Superior temporal gyrus (tissue), 1 donor: ENCODE measurements around the gene KRTAP4-5.
"Not testable (repeated sequence)": the region's sequence is repeated elsewhere in the genome, so short reads cannot be mapped to it uniquely, and the experiment has no call there.

Source experiments
- DNase-seq: peaks from one replicate; pipeline ENCODE4 v3.0.0-alpha.2; 2016; ENCODE audit errors: extremely low spot score

Gene KRTAP4-5

DNA sequence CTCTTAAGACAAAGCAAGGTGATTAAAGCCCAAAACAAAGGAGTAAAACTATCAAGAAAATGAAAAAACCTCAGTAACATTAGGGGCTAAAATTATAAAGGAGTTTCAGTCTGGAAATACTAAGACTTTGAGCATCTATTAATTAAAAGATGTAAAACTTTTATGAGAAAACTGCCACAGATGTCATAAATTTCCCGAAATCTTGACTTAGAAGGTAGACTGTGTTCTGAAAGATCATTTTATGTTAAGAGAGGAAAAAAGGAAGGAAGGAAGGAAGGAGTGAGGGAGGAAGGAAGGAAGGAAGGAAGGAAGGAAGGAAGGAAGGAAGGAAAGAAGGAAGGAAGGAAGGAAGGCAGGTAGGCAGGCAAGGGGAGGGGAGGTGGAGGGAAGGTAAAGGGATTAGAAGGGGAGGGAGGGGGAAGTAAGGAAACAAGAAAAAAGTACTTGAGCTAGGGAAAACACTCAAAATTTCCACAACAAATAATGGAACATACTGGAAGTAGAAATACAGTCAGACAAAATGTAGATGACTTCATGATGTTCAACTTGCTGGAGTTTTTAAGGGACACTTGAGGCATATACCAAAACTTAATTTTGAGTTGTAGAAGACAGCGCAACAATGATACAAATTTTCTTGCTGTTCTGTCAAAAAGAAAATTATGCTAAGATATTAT, 2.0 kb downstream of the KRTAP4-5 start:
- no peak for DNase-seq

DNA sequence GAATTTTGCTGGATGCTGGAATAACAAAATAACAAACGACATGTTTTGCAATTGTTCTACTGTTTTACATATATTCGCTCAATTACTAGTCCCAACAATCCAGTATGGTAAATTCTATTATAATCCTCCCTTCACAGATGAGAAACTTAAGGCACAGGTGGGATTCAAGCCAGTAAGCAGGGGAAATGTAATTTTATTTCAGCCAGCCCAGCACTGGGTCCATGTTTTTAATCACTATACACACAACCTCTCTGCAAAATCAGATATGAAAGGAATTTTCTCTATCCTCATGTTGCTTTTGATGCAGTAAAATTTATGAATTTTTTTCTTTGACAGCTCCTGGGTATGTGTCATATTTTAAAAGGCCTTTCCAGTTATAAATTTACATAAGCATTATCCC, 4.4 kb downstream of the KRTAP4-5 start:
- no peak for DNase-seq

DNA sequence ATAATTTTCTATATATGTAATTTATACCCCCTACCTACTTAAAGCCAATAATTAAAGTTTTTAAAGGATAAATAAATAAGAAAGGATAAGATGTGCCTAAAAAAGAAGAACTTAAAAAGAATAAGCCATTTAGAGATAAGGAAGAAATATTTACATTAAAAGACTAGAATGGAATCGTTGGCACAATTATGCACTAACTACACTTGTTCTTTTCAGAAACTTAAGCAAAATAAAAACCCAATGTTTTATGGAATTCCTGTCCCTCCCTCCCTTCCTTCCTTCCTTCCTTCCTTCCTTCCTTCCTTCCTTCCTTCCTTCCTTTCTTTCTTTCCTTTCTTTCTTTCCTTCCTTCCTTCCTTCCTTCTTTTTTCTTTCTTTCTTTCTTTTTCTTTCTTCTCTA, 4.8 kb downstream of the KRTAP4-5 start:
- no peak for DNase-seq

DNA sequence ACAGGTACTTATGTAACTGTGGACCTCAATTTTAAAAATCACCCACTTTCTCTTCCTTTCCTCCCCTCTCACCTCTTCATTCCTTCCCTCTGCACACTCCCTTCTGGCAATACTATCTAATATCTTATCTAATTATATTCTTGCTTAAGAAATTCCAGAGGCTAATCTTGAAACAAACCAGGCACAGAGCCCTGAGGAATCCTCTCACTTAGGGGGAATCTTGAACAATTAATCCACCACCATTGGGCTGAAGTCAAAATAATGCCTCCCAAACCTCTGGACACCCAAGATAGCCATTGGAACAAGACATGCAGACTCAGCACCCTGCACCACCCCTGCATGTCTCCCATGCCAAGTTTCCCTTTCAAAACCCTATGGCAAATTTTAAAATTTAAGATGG, 8.3 kb downstream of the KRTAP4-5 start:
- DNase-seq, result no peak

DNA sequence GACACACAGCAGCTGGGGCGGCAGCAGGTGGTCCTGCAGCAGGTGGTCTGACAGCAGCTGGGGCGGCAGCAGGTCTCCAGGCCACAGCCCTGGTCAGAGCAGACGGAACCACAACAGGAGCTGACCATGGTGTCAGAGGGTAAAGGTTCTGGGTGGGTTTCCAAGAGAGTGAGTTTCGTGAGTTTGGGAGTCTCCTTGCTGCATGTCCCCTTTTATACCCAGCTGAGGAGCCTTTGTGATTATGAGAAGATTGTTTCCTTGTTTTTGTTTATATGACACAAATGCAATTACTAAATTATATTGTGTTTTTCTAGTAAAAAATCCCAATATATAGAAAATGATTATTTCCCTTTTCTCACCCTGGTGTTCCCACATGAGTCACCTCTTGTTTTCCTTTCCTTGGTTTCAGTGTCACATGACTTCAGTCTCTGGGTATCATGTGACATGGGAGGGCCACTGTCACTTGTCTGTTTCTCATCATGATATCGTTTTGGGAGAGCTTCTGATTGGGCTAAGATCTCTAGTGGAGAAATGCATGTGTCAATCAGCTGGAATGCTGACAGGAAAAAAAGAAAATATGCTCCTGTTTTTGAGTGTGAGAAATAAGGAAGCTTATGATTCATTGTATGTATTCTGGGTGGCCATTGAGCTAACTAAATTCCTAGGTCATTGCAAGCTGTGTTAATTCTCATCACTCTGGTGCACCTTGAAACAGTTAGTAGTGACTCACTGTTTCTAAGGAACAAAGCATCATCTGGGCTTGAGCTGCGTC, 9.1 kb downstream of the KRTAP4-5 start, which contains the start of gene KRTAP4-6:
TSS of gene KRTAP4-6 (minus strand) at position 185 of the 772 bp plus-strand sequence. CDS start at position 128, 57 bp downstream.
- DNase-seq, result no peak

DNA sequence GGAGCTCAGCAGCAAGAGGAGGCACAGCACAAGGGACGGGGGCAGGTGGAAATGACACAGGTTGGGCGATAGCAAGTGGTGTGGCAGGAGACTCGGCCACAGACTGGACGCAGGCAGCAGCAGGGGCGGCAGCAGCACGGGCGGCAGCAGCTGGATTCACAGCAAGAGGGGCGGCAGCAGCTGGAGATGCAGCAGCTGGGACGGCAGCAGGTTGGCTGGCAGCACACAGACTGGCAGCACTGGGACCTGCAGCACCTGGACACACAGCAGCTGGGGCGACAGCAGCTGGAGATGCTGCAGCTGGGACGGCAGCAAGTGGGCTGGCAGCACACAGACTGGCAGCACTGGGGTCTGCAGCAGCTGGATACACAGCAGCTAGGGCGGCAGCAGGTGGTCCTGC, 9.8 kb downstream of the KRTAP4-5 start:
- not testable (repeated sequence) for DNase-seq

DNA sequence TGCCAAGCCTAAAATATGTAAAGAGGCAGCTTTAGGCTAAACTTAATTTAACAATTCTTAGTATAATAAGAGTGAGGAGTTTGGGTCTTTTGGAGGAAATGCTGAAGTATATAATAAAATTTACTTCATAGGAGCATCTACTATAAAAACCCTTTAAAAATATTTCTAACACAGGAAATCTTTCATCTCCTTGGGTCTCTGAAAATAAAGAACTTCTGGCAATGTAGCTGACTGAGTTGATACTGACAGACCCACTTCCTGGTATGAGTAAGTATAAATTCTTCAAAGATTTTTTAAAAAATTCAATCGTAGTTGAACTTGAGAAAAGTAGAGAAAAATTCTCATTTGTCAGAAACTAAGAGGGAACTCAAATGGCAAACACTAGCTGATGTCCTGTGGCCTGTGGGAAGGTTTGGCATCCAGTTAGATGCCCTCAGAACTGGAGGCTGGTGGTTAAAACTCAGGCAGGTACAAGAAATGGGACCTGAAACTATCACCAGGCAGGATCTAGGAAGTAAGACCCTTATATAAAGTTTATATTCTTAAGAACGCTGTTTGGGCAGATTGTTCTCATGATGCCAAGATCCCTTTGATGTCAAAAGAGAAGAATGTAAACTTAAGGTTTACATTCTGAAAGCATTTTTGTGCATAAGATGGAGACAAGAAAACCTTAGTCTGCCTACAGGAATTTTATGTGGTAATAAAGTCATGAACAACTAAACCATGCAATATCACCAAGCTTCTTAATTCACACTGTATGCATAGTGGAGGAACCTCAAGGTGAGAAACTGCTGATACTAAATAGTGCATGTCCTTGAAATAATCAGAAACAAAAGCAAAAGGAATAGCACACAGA, 15.5 kb downstream of the KRTAP4-5 start:
- DNase-seq, result no peak

DNA sequence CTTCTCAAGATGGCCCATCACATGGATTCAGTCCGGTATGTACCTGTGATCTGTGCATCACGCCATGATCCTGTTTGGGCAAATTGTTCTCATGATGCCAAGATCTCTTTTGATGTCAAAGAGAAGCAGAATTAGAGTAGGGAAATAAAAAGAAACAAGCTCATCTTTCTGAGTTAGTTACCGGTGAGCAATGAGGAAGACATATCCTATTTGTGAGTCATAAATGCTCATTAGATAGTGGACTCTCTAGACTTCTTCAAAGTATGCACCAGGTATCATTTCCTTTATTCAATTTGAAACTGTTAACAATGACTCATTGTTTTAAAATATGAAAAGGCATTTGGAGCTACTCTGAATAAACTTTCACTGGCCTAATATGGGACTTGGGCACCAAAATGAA, 17.6 kb downstream of the KRTAP4-5 start:
- no peak for DNase-seq

DNA sequence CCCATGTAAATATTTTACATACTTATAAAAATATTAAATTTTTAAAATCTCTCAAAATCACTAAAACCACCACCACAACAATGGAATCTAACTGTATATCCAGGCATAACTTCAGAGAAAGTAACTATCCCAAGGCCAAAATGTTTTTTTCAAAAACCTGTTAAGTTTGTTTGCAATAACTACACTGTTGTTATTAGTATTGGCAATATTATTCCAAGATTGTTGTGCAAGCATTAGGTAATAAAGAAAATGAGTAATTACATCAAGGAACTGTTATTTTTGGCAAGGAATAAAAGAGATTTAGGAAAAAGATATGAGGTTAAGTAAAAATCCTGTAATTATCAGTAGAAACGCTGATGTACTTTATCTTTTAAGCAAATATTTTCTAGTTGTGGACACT, 22.3 kb downstream of the KRTAP4-5 start:
- DNase-seq, result no peak

DNA sequence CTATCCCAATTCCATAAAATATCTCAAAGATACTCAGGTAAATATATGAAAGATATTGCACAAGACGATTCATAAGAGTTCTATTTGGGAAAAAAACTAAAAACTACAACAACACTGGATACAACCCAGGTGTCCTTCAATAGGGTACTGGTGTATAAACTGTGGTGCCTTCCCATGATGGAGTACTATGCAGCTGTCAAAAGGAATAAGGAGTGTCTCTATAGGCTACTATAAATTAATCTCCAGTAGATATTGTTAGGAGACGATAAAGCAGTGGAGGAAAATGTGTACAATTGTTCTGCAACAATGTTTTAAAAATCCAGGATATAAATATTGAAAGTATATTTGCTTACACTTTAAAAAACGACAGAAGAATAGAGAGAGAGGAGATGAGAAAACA, 23.2 kb downstream of the KRTAP4-5 start:
- DNase-seq, result no peak

DNA sequence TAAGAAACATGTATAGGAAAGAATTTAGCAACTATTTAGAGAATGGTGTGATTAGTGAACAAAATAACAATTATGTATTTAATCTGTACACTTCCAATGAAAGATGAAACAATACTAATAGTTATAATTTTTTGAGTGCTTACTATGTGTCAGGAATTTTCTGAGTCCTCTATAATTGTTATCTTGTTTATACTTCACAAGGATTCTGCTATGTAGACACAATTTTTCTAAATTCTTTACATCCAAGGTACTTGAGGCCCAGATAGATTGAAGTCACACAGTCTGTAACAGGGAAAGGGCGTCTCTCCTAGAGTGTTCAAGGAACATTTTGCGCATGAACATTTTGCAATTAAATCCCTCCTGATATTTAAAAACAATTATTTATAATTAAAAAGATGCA, 24.6 kb downstream of the KRTAP4-5 start:
- DNase-seq, result no peak

DNA sequence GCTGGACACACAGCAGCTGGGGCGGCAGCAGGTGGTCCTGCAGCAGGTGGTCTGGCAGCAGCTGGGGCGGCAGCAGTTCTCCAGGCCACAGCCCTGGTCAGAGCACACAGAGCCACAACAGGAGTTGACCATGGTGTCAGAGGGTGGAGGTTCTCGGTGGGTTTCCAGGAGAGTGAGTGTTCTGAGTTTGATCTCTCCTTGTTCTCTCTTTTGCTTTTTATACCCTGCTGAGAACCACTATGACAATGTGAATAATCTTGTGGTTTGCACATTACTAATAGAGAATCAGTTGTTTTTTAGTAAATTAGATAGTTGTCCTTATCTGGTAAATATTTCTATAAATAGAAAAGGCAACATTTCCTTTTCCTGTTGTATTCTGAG, 25.6 kb downstream of the KRTAP4-5 start, which contains the start of gene KRTAP4-12:
TSS of gene KRTAP4-12 (minus strand) at position 192 of the 381 bp plus-strand sequence. CDS start at position 132, 60 bp downstream.
- not testable (repeated sequence) for DNase-seq

DNA sequence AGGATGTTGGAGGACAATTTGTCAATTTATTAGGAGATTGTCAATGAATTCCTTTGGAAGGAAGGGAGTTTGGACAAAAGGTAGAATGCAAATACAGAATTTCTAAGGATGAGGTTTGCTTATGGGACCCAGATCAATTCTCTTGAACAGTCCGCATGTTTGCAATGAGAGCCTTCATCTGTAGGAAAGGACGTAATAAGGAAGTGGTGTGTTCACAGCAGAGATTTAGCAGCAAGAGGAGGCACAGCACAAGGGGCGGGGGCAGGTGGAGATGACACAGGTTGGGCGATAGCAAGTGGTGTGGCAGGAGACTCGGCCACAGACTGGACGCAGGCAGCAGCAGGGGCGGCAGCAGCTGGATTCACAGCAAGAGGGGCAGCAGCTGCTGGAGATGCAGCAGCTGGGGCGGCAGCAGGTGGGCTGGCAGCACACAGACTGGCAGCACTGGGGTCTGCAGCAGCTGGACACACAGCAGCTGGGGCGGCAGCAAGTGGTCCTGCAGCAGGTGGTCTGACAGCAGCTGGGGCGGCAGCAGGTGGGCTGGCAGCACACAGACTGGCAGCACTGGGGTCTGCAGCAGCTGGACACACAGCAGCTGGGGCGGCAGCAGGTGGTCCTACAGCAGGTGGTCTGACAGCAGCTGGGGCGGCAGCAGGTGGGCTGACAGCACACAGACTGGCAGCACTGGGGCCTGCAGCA, 26.2 kb downstream of the KRTAP4-5 start:
- not testable (repeated sequence) for DNase-seq

DNA sequence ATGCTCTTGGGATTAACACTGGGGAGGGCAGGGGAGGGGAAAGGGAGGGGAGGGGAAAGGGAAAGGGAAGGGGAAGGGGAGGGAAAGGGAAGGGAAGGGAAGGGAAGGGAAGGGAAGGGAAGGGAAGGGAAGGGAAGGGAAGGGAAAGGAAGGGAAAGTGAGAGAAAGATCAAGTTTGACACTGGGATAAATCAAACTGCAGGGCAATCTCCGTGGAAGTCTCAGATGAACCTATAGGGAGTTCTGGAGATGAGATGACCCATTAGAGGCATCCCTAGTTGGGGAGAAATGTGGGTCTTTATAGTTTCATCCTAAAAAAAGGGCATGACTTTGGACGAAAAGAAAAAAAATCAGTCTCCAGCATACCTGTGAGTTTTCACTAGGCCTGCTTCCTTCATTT, 27.9 kb downstream of the KRTAP4-5 start:
- no peak for DNase-seq

DNA sequence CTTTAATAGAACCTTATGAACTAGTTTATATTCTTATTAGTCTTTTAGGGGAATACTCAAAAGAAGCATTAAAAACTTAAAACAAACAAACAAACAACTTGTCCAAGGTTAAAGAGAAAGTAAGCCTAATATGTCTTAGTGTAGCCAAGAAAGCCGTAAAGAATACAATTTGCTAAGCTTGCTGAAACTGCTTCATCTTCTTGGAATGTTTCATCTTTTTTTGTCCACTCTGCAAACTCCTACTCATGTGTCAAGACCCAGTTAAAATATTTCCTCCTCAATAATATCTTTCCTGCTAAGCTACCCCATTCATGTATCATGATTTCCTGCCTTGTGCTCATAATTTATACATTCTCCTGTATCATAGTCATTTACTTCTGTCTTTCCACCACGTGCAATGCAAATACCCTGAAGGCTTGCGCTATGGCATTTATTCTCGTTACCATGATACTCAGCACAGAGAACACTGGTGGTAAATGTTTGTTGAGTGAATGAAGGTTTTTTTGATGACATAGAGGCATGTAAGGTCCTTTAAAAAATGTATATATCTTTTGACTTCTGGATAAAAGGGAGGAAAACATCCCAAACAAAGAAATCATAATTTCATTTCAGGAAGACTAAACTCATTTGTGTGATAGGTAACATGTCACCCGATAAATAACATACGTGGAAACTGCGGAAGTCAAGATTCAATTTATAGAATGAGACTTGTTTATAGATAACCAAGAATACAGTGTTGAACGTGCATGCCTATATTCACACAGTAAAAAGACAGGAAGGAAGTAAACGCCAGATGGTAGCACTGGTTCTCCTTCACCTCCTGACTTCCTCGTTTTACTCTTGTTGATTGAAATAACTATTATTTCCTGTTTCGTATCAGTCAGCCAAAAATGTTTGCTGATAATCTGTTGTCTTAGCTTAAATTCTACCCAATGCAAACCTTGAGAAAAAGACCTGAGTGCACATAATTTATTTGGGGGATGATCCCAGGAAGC, 29.6 kb downstream of the KRTAP4-5 start:
- not testable (repeated sequence) for DNase-seq

DNA sequence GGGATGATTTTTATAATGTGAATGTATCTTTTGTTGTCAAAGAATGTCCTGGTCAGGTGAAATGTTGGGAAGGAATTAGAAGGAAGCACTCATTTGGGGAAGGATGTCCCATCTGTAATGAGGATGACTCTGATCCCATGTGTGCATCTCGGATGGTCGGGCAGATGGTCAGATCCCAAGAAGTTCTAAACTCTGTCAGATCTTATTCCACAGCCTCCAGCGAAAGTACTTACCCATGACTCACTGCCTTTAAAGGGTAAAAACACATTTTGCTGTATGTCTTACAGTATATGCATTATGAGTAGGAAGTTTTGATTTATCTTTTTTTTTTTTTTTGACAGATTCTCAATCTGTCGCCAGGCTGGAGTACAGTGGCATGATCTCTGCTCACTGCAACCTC, 30.9 kb downstream of the KRTAP4-5 start:
- DNase-seq, result no peak

DNA sequence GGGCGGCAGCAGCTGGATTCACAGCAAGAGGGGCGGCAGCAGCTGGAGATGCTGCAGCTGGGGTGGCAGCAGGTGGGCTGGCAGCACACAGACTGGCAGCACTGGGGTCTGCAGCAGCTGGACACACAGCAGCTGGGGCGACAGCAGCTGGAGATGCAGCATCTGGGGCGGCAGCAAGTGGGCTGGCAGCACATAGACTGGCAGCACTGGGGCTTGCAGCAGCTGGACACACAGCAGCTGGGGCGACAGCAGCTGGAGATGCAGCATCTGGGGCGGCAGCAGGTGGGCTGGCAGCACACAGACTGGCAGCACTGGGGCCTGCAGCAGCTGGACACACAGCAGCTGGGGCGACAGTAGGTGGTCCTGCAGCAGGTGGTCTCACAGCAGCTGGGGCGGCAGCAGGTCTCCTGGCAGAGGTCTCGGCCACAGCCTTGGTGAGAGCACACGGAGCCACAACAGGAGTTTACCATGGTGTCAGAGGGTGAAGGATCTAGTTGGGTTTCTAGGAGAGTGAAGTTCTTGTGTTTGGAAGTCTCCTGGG, 31.7 kb downstream of the KRTAP4-5 start, which contains the start of gene KRTAP4-11:
TSS of gene KRTAP4-11 (minus strand) at position 528 of the 541 bp plus-strand sequence. CDS start at position 470, 58 bp downstream.
- not testable (repeated sequence) for DNase-seq

DNA sequence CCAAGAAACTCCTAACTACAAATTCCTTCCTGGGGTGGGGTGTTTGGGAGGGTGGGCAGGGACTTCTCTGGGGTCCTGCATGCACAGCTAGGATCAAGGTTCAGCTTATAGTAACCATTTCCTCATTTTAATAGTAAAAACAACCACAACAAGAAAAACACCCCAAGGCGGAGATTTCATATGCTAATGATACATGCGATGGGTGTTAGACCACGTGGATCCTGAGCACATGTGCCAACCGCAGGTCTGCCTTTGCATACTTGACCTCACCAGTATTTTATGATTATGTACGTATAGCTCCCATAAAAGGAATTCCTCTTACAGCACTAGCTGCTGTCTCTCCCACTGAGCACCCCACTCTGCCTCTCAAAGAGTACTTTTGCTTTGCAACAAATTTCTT, 33.3 kb downstream of the KRTAP4-5 start:
- DNase-seq, result no peak

DNA sequence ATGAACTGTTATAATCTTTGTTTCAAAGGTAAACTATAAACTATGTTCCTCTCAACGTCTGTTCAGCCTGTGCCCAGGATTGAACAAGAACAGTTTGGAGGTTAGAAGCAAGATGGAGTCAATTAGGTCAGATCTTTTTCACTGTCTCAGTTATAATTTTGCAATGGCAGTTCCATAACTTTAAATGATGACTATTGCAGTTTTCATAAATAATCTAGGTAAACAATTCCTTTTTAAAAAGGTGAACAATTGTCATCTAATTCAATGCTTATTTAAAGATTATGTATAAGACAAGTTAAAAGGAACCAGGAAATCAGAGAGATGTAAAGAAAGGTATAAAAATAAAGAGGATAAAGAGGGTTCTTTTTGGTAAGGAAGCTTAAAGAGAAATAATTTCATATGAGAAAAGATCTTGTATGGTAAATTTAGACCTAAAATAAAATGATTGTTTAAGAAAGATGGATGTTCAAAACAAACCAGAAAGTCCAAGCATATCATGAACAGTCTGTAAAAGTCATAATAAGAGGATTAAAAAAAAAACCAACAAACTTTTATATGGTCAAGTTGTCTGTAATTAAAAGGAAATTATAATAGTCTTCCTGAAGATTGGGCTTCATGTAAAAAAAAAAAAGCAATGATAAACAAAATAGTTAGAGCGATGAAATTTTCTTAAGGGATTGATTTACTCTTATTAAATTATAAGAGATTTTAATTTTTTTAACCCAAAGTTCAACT, 38.3 kb downstream of the KRTAP4-5 start:
- DNase-seq, result no peak
